ENCODE data around the gene MYO18B.

MYO18B gene

DNA sequence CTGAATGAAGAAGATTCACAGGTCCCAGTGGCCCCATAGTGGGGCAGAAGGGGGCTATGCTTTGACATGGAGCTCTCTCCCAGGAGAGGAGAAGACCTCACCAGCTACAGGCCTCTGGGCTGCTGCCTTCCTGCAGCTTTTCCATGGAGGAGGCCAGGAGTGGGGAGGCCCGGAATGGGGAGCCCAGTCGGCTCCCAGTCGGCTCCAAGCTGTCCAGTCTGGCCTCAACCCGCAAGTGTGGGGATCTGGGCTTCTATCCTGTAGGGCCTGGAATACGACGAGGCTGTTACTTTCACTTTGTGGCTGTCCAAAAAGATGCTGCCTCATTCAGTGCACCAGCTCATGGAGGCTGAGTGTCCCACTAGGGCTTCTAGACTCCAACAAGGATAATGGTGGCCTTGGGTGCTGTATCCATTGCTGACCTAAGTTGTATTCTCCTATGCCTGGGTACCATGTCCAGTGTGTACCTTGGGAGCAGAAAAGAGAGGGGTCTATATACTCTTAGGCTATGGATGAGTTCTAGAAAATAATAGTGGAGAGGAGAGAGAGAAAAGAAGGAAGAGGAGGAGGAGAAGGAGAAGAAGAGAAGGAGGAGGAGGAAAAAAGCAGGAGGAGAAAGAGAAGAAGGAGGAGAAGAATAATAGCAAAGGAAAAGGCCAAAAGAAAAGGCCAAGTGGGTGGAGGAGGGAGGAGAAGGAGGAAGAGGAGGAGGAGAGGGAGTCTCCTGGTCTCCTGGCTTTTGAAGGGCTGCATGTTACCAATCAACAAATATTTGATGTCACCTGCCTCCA, 1.1 kb downstream of the MYO18B start:
- TF ChIP-seq, protein P1, sequence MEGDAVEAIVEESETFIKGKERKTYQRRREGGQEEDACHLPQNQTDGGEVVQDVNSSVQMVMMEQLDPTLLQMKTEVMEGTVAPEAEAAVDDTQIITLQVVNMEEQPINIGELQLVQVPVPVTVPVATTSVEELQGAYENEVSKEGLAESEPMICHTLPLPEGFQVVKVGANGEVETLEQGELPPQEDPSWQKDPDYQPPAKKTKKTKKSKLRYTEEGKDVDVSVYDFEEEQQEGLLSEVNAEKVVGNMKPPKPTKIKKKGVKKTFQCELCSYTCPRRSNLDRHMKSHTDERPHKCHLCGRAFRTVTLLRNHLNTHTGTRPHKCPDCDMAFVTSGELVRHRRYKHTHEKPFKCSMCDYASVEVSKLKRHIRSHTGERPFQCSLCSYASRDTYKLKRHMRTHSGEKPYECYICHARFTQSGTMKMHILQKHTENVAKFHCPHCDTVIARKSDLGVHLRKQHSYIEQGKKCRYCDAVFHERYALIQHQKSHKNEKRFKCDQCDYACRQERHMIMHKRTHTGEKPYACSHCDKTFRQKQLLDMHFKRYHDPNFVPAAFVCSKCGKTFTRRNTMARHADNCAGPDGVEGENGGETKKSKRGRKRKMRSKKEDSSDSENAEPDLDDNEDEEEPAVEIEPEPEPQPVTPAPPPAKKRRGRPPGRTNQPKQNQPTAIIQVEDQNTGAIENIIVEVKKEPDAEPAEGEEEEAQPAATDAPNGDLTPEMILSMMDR (IDR thresholded peaks at IDR 0.05; ENCODE audit: low read depth, low read length), result no peak
- H3K4me3 ChIP-seq (ENCODE audit: low read depth, low read length), result no peak overlapping the region

GRCh38 chr22:25744694-25745093, 2.7 kb downstream of the MYO18B start:
- no peak overlapping the region for H3K4me3 ChIP-seq (ENCODE audit: low read depth, low read length)
- TF ChIP-seq, protein P1 (IDR thresholded peaks at IDR 0.05; ENCODE audit: low read depth, low read length), result no peak

DNA sequence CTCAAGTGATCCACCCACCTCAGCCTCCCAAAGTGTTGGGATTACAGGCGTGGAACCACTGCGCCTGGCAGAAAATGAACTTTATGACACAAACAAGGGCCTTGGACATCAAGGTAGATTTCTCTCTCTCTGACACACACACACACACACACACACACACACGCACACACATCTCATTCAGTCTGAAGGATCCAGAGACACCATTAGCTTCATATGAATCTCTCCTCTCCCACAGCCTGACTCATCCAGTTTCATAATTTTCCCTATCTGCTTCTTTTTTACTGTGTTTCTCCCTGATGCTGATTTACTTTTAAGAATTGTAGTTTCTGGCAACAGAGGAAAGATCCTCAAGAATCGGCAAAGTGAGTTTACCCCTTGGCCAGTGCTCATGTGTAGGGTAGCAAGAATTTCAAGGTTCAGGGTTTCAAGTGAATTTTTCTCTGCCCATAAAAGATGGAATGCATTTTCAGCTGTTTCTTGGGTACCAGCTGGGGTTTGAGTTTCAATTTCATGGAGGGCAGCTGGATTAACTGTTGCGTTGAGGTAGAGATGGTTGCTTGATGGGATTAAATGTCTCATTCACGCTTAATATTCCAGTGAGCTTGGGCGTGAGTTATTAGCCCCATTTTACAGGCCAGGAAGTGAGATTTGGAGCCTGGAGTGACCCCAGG, 3.5 kb downstream of the MYO18B start:
- TF ChIP-seq, protein P1 (IDR thresholded peaks at IDR 0.05; ENCODE audit: low read depth, low read length), result no peak
- H3K4me3 ChIP-seq (ENCODE audit: low read depth, low read length), result no peak overlapping the region

DNA sequence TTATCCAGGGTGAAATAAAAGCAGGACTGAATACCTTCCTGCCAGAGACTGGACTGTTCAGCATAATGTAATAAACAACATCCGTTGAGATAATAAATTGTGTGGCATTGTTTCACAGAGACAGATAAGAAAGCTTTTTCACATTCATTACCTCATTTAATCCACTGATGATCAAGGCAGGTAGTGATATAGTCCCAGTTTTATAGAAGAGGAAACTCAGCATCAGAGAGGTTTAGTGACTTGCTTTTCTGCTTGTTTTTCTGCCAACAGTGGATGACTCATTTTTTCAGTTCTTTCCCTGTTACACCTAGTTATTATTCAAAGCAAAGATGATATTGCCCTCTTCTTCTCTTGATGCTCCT, 4.0 kb downstream of the MYO18B start:
- no peak overlapping the region for H3K4me3 ChIP-seq (ENCODE audit: low read depth, low read length)
- TF ChIP-seq, protein P1 (IDR thresholded peaks at IDR 0.05; ENCODE audit: low read depth, low read length), result no peak

DNA sequence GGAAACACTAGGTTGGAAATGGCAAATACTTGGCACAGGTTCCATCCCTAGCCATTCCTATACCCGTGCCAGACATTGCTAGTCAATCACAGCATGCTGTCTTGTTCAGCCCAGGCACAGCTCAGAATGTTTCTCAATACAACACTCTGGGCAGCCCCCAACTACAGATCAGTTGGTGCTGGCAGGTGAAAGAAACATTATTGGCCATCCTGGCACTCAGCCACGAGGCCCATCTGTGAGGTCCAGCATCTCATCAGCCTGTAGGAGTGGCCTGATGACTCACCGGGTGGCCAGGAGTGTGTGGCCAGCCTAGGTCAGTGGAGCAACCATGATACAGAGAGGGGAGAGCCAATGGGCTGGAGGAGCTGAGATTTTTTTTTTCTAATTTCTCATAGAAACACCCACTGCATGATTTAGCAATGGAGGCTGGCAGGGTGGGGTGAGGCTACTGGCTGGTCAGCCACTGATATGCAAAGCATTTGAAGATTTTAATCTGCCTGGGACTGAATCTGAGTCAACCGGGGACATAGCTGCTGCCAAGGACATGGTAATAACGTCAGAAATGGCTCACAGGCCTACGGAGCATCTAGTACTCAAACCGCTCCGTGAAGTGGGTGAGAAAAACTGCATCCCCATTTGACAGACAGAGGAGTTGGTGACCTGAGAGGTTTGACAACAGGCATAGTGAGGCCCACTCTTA, 5.4 kb downstream of the MYO18B start:
- no peak overlapping the region for H3K4me3 ChIP-seq (ENCODE audit: low read depth, low read length)
- TF ChIP-seq, protein P1 (IDR thresholded peaks at IDR 0.05; ENCODE audit: low read depth, low read length), result no peak

DNA sequence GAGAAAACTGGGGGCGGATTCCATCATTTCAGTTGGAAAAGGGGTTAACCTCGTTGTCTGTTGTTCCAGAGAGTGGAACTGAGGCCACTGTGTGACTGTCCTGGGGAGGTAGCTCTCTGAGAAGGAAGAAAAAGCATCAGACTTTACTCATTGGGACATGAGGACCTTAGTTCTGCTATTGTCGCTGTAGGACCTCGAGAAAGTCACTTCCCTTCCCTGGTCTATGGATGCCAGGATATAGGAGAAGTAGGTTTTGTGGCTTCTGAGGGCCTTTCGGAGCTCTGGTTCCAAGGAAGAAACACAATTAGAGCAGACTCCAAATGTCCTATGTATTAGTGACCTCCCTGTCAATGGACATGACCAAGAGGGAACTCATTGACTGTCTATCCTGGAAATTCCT, 6.2 kb downstream of the MYO18B start:
- no peak overlapping the region for H3K4me3 ChIP-seq (ENCODE audit: low read depth, low read length)
- TF ChIP-seq, protein P1 (IDR thresholded peaks at IDR 0.05; ENCODE audit: low read depth, low read length), result no peak

GRCh38 chr22:25748704-25749103, 6.7 kb downstream of the MYO18B start:
- H3K4me3 ChIP-seq (ENCODE audit: low read depth, low read length), result no peak overlapping the region
- TF ChIP-seq, protein P1 (IDR thresholded peaks at IDR 0.05; ENCODE audit: low read depth, low read length), result no peak

All from WI38 (cell line).